GM12873 (cell line): ENCODE data around the gene FAM241B.

ENCODE experiments used
- CTCF ChIP-seq: IDR thresholded peaks from 2 replicates; pipeline ENCODE4 v1.5.1; 2012; ENCODE audit warnings: low read depth, mild to moderate bottlenecking, moderate library complexity, low read length, control low read depth; ENCODE audit not compliant: insufficient read depth; ENCODE audit errors: missing control alignments

The FAM241B gene

GRCh38 chr10:69646185-69647060, 16.4 kb downstream of the FAM241B start:
- no peak for TF ChIP-seq CTCF

- no peak for TF ChIP-seq CTCF
These were observed 17.1 kb downstream of the FAM241B start for GRCh38 chr10:69647126-69647525.

- TF ChIP-seq CTCF: no peak
These were observed 17.8 kb downstream of the FAM241B start for GRCh38 chr10:69647819-69648218.

GRCh38 chr10:69648461-69648860, 18.4 kb downstream of the FAM241B start:
- no peak for TF ChIP-seq CTCF

- no peak for TF ChIP-seq CTCF
These were observed 19.9 kb downstream of the FAM241B start for GRCh38 chr10:69649786-69650550.

GRCh38 chr10:69650589-69651261, 20.7 kb downstream of the FAM241B start:
- no peak for TF ChIP-seq CTCF

- no peak for TF ChIP-seq CTCF
These were observed 21.3 kb downstream of the FAM241B start for GRCh38 chr10:69651362-69651761.
